ENCODE measurements around the gene TMPRSS11B. TPM values are rescaled to one million over a fixed set of nuclear protein-coding genes. Genes with fewer than 3 reads are reported as not detected.

The TMPRSS11B gene
- total RNA-seq, 4 donors from 2014 or later: not detected

GRCh38 chr4:68264875-68265565, 19.5 kb upstream of the TMPRSS11B start:
- intact Hi-C loops (cut with DNase I; ENCODE audit: low total_unique reads): no loop called here
- TF ChIP-seq POLR2A (IDR thresholded peaks at IDR 0.05): no peak
- TF ChIP-seq, protein P1, sequence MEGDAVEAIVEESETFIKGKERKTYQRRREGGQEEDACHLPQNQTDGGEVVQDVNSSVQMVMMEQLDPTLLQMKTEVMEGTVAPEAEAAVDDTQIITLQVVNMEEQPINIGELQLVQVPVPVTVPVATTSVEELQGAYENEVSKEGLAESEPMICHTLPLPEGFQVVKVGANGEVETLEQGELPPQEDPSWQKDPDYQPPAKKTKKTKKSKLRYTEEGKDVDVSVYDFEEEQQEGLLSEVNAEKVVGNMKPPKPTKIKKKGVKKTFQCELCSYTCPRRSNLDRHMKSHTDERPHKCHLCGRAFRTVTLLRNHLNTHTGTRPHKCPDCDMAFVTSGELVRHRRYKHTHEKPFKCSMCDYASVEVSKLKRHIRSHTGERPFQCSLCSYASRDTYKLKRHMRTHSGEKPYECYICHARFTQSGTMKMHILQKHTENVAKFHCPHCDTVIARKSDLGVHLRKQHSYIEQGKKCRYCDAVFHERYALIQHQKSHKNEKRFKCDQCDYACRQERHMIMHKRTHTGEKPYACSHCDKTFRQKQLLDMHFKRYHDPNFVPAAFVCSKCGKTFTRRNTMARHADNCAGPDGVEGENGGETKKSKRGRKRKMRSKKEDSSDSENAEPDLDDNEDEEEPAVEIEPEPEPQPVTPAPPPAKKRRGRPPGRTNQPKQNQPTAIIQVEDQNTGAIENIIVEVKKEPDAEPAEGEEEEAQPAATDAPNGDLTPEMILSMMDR (IDR thresholded peaks at IDR 0.05): no peak
- H3K4me3 ChIP-seq (ENCODE audit: low read depth, poor library complexity, severe bottlenecking): no peak overlapping the region
- 68 to 74% methylated on average over 3 of the region's 3 CpGs for WGBS, 2 donors
- no peak for DNase-seq (ENCODE audit: low spot score in 2 of 2)

GRCh38 chr4:68259191-68259590, 13.7 kb upstream of the TMPRSS11B start:
- intact Hi-C loops (cut with DNase I; ENCODE audit: low total_unique reads): no loop called here
- 50 to 73% methylated on average over 1 of the region's 1 CpG for WGBS, 2 donors
- no peak for DNase-seq (ENCODE audit: low spot score in 2 of 2)
- TF ChIP-seq, protein P1 (IDR thresholded peaks at IDR 0.05): no peak
- TF ChIP-seq POLR2A (IDR thresholded peaks at IDR 0.05): no peak
- H3K4me3 ChIP-seq (ENCODE audit: low read depth, poor library complexity, severe bottlenecking): no peak overlapping the region

DNA sequence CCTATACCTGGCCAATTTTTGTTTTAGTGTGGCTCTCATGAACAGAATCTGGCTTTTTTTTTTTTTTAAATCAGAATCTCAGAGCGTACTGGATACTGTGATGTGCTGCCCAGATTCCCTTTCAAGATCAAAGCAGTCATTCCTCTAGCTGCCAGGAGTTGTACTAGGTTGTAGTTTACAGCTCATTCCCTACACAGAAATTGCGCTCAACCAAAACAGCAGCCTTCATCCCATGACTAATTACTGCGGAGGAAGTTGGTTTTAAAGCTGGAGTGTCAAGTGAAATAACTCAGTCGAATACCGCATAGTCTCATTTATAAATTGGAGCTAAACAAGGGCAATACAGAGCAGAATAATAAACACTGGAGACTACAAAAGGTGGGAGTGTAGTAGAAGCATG, 12.2 kb upstream of the TMPRSS11B start:
- intact Hi-C loops (cut with DNase I; ENCODE audit: low total_unique reads): no loop called here
- no peak overlapping the region for H3K4me3 ChIP-seq (ENCODE audit: low read depth, poor library complexity, severe bottlenecking)
- 53 to 67% methylated on average over 5 of the region's 5 CpGs for WGBS, 2 donors
- no peak for DNase-seq (ENCODE audit: low spot score in 2 of 2)
- TF ChIP-seq, protein P1 (IDR thresholded peaks at IDR 0.05): no peak
- no peak for TF ChIP-seq POLR2A (IDR thresholded peaks at IDR 0.05)

DNA sequence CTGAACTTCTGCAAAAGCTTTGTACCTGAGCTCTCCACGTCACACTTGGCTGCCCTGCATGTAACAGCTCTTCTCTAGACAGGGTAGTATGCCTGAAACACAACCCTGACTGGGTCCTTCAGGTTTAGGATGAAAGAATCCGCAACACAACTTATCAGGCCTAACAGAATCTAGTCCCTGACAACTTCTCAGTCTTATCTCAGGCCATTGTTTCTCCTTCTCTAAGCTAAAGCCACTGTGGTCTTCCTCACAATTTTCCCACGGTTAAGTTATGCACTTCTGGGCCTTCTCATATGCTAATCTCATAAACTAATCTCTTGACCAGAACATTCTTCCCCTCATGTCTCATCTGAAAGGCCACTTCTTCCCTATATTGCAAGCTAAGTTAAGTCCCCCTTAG, 10.8 kb upstream of the TMPRSS11B start:
- no peak overlapping the region for H3K4me3 ChIP-seq (ENCODE audit: low read depth, poor library complexity, severe bottlenecking)
- TF ChIP-seq, protein P1 (IDR thresholded peaks at IDR 0.05): no peak
- TF ChIP-seq POLR2A (IDR thresholded peaks at IDR 0.05): no peak
- WGBS, 2 donors: 62 to 69% methylated on average over 3 of the region's 3 CpGs
- intact Hi-C loops (cut with DNase I; ENCODE audit: low total_unique reads): no loop called here
- no peak for DNase-seq (ENCODE audit: low spot score in 2 of 2)

GRCh38 chr4:68250151-68250930, 4.8 kb upstream of the TMPRSS11B start:
- TF ChIP-seq, protein P1 (IDR thresholded peaks at IDR 0.05): no peak
- TF ChIP-seq POLR2A (IDR thresholded peaks at IDR 0.05): no peak
- WGBS, 2 donors: 75 to 80% methylated on average over 4 of the region's 4 CpGs
- DNase-seq (ENCODE audit: low spot score in 2 of 2): no peak
- no peak overlapping the region for H3K4me3 ChIP-seq (ENCODE audit: low read depth, poor library complexity, severe bottlenecking)
- intact Hi-C loops (cut with DNase I; ENCODE audit: low total_unique reads): no loop called here
